Measurements from ENCODE around the gene USP17L17.
"Not testable (repeated sequence)": the region's sequence is repeated elsewhere in the genome, so short reads cannot be mapped to it uniquely, and the experiment has no call there.

GRCh38 chr4:9214701-9215100, 29.0 kb upstream of the USP17L17 start:
- not testable (repeated sequence) for TF ChIP-seq CTCF, POLR2AphosphoS5 (IDR thresholded peaks at IDR 0.05)
